Liver (tissue), 3 donors: ENCODE data around the gene EHD1.

Source experiments
- ATF3 ChIP-seq: IDR thresholded peaks from 2 replicates; pipeline ENCODE4 v1.6.1; 2016; ENCODE audit warnings: antibody characterized with exemption
- CTCF ChIP-seq: fragments of 150-350 bp; IDR thresholded peaks from 2 replicates; pipeline ENCODE4 v1.5.1; 2017; ENCODE audit warnings: improper control_type of control experiment, low read depth, low read length; ENCODE audit not compliant: missing input control
- HNF4G ChIP-seq: IDR thresholded peaks from 2 replicates; pipeline ENCODE4 v1.6.1; 2016; ENCODE audit warnings: antibody characterized with exemption
- JUND ChIP-seq, 2 donors: IDR thresholded peaks; 2 replicates each; pipeline ENCODE4 v1.6.1; 2016; ENCODE audit warnings: antibody characterized with exemption in 2 of 2
- MAX ChIP-seq: IDR thresholded peaks from 2 replicates; pipeline ENCODE4 v1.6.1; 2016; ENCODE audit warnings: antibody characterized with exemption
- NR2F2 ChIP-seq: IDR thresholded peaks from 2 replicates; pipeline ENCODE4 v1.6.1; 2016; ENCODE audit warnings: antibody characterized with exemption
- RAD21 ChIP-seq, 2 donors: IDR thresholded peaks; 2 replicates each; pipeline ENCODE4 v1.6.1; 2016; ENCODE audit warnings: antibody characterized with exemption in 2 of 2, mild to moderate bottlenecking in 2 of 2
- REST ChIP-seq: IDR thresholded peaks from 2 replicates; pipeline ENCODE4 v1.6.1; 2016; ENCODE audit warnings: antibody characterized with exemption, mild to moderate bottlenecking
- TAF1 ChIP-seq: conservative IDR thresholded peaks from 2 replicates; pipeline ENCODE4 v1.6.1; 2016; ENCODE audit warnings: antibody characterized with exemption, mild to moderate bottlenecking
- YY1 ChIP-seq: IDR thresholded peaks from 2 replicates; pipeline ENCODE4 v1.6.1; 2016; ENCODE audit warnings: antibody characterized with exemption, mild to moderate bottlenecking
- ZBTB33 ChIP-seq: IDR thresholded peaks from 2 replicates; pipeline ENCODE4 v1.6.1; 2016; ENCODE audit warnings: antibody characterized with exemption
- donor health status: healthy.
- donor health status: healthy.

GRCh38 chr11:64878223-64878493 lies 263 bp downstream of the EHD1 start:
- TF ChIP-seq YY1 (no peak), MAX (no peak), CTCF (no peak), TAF1 (no peak), RAD21 (IDR thresholded peaks at IDR 0.05) (no peak), ZBTB33 (no peak), ATF3 (no peak), REST (no peak), JUND (IDR thresholded peaks at IDR 0.05) (no peak), HNF4G (no peak), NR2F2 (no peak)
